ENCODE measurements around the gene SAP30BP.

DNA sequence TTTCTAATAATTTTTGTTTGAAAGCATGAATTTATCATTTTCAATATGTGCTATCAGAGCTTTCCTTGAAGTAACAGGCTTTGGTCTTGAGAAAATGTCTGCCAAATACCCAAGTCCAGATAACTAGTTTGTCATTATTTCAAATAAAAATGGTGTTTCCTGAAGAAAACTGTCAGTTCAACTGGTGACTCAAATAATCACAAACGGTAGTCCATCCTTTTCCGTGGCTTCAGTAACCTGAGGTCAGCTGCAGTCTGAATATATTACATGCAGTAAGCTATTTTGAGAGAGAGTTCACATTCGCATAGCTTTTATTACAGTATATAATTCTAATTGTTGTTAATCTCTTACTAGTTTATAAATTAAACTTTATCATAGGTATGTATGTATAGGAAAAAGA is 9.3 kb downstream of the SAP30BP start:
- no peak for TF ChIP-seq ZNF274 (IDR thresholded peaks at IDR 0.05; ENCODE audit: low read depth, low read length)
- no peak for TF ChIP-seq YY1 (IDR thresholded peaks at IDR 0.05; ENCODE audit: insufficient read depth, insufficient read length)

Data from NT2/D1 (cell line).